Prostate gland (tissue), 2 donors: ENCODE results near the gene CKB.

Experiments
- CTCF ChIP-seq, 4 experiments: fragments of 200-600 bp in 2 of 4; fragments of 450-650 bp in 2 of 4; sonication (generic) in 2 of 4; IDR thresholded peaks; 1 replicate in 3 of 4; 2 replicates in 1 of 4; pipeline ENCODE4 v1.5.1; 2016 to 2019; ENCODE audit warnings: antibody characterized with exemption in 4 of 4, mild to moderate bottlenecking in 2 of 4, moderate library complexity in 2 of 4
- POLR2A ChIP-seq: fragments of 450-650 bp; IDR thresholded peaks from one replicate; pipeline ENCODE4 v1.6.1; 2016; ENCODE audit warnings: antibody characterized with exemption, mild to moderate bottlenecking
- POLR2AphosphoS5 ChIP-seq: sonication (generic); formaldehyde crosslinking; IDR thresholded peaks from one replicate; pipeline ENCODE4 v1.6.1; 2017; ENCODE audit warnings: antibody characterized with exemption

GRCh38 chr14:103548463-103549351 is 26.1 kb upstream of the CKB start:
- TF ChIP-seq CTCF (IDR thresholded peaks at IDR 0.05) (no peak), POLR2A (no peak), POLR2AphosphoS5 (no peak)
